ENCODE data around the gene COQ8B.

Gene COQ8B

DNA sequence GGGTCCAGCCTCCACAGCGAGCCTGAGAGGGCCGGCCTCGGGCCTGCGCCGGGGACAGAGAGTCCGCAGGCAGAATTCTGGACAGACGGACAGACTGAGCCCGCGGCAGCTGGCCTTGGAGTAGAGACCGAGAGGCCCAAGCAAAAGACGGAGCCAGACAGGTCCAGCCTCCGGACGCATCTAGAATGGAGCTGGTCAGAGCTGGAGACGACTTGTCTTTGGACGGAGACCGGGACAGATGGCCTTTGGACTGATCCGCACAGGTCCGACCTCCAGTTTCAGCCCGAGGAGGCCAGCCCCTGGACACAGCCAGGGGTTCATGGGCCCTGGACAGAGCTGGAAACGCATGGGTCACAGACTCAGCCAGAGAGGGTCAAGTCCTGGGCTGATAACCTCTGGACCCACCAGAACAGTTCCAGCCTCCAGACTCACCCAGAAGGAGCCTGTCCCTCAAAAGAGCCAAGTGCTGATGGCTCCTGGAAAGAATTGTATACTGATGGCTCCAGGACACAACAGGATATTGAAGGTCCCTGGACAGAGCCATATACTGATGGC lies 716 bp upstream of the COQ8B start:
- Histone ChIP-seq H3K4me1 (ENCODE audit: insufficient read depth, insufficient read length) (peaks cover 2% of the 10 kb centered on the region), H3K36me3 (ENCODE audit: insufficient read depth, insufficient read length, low read length) (peaks cover 14% of the 10 kb centered on the region), H3K4me3 (ENCODE audit: insufficient read length, low read depth) (peak overlapping the region; percentile 87), H3K9ac (ENCODE audit: insufficient read length, low read depth) (peak overlapping the region; percentile 88), H3K9me3 (ENCODE audit: insufficient read depth, low read length) (no peaks in the 10 kb centered on the region), H3K27me3 (ENCODE audit: insufficient read depth, insufficient read length) (no peaks in the 10 kb centered on the region)
- DNase-seq (ENCODE audit: low read depth, low spot score), result no peak
- TF ChIP-seq ZNF274 (IDR thresholded peaks at IDR 0.05; ENCODE audit: low read depth, low read length), result no peak
- no peak for TF ChIP-seq YY1 (IDR thresholded peaks at IDR 0.05; ENCODE audit: insufficient read depth, insufficient read length)
- TF ChIP-seq SUZ12 (IDR thresholded peaks at IDR 0.05; ENCODE audit: extremely low read depth, insufficient read depth, insufficient read length), result no peak

DNA sequence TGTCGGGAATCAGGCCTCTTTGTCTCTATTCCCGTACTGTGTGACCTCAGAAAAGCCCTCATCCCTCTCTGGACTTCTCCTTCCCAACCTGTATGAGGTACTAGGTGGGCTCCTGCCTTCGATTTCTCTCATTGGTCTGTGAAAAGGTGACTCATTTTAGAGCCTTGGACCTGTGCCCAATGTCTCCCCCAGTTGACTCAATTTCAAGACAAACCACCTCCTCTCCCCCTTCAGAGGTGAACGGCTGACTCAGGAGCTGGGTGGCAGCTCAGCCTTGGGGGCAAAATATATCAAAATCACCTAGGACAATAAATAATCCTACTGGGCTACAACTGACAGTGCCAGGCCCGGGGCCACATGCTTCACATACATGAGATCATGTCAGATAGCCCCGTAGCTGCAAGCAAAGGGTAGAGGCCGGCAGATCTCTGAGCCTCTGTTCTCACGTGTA lies 630 bp downstream of the COQ8B start:
- Histone ChIP-seq H3K4me1 (ENCODE audit: insufficient read depth, insufficient read length) (peaks cover 2% of the 10 kb centered on the region), H3K9ac (ENCODE audit: insufficient read length, low read depth) (peak overlapping the region; percentile 89)

DNA sequence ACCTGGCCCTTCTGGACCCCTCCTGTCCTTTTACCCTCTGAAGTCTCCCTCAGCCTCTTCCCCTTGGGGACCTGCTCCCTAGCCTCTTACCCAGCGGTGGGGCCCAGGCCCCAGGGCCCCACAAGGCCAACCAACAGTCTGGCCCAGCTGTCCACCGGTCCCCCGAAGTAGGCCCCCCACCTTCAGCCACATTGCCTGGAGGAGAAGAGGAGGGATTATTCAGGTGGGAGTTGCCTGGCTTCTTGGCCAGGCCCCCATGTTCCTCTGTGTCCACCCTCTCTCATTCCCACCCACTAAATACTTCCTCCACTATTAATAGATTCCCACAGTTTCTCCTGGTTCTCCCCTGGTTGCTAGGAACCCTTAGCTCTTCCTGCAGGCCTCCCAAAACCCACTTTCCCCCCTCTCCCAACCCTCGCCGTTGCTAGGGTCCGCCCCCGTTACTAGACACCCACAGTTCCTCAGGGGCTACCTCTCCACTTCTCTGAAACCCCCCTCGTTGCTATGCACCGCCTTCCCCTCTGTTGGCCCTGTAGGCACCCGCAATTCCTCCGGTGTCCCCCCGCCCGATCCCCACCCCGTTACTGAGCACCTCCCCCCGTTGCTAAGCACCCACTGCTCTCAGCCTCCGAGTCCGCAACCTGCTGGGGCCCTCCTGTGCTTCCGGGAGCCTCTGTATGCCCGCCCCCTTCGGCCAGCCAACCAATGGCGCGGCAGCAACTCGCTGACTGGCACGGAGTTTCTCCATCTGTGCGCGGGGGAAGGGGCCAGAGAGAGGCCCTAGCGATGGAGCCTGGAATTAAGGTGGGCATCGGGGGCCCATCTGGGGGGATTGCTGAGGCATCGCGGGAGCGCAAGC lies 2.0 kb downstream of the COQ8B start:
- H3K4me1 ChIP-seq (ENCODE audit: insufficient read depth, insufficient read length), result peaks cover 2% of the 10 kb centered on the region
- peak overlapping the region; percentile 89 for H3K9ac ChIP-seq (ENCODE audit: insufficient read length, low read depth)

More for the DNA sequence above, 630 bp downstream of the COQ8B start:
- DNase-seq (ENCODE audit: low read depth, low spot score), result no peak
- Histone ChIP-seq H3K27me3 (ENCODE audit: insufficient read depth, insufficient read length) (no peaks in the 10 kb centered on the region), H3K4me3 (ENCODE audit: insufficient read length, low read depth) (peak overlapping the region; percentile 87), H3K9me3 (ENCODE audit: insufficient read depth, low read length) (no peaks in the 10 kb centered on the region), H3K36me3 (ENCODE audit: insufficient read depth, insufficient read length, low read length) (peaks cover 9% of the 10 kb centered on the region)
- no peak for TF ChIP-seq ZNF274 (IDR thresholded peaks at IDR 0.05; ENCODE audit: low read depth, low read length)
- no peak for TF ChIP-seq YY1 (IDR thresholded peaks at IDR 0.05; ENCODE audit: insufficient read depth, insufficient read length)
- no peak for TF ChIP-seq SUZ12 (IDR thresholded peaks at IDR 0.05; ENCODE audit: extremely low read depth, insufficient read depth, insufficient read length)

DNA sequence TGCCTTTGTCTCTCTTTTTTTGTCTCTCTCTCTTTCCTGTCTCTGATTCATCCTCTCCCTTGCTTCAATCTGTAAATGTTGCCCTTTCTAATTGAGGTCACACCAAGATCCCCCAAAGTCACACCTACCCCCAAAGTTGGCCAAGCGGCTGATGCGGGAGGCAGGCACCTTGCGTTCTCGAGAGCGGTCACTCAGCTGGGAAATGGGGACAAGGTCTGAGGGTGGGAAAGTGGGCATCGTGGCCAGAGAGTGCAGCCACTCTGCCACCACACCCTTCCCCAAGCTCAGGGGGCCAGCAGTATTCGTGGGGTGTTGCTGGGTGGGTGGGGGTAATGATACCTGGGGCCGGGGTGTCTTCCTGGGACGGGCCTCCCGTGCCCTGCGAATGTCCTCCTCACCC lies 2.7 kb downstream of the COQ8B start:
- Histone ChIP-seq H3K27me3 (ENCODE audit: insufficient read depth, insufficient read length) (no peaks in the 10 kb centered on the region), H3K4me1 (ENCODE audit: insufficient read depth, insufficient read length) (peaks cover 2% of the 10 kb centered on the region), H3K4me3 (ENCODE audit: insufficient read length, low read depth) (no peak overlapping the region), H3K9ac (ENCODE audit: insufficient read length, low read depth) (no peak overlapping the region), H3K36me3 (ENCODE audit: insufficient read depth, insufficient read length, low read length) (peaks cover 21% of the 10 kb centered on the region), H3K9me3 (ENCODE audit: insufficient read depth, low read length) (no peaks in the 10 kb centered on the region)
- TF ChIP-seq YY1 (IDR thresholded peaks at IDR 0.05; ENCODE audit: insufficient read depth, insufficient read length) (no peak), SUZ12 (IDR thresholded peaks at IDR 0.05; ENCODE audit: extremely low read depth, insufficient read depth, insufficient read length) (no peak), ZNF274 (IDR thresholded peaks at IDR 0.05; ENCODE audit: low read depth, low read length) (no peak)
- DNase-seq (ENCODE audit: low read depth, low spot score), result no peak

More for the DNA sequence above, 2.0 kb downstream of the COQ8B start:
- TF ChIP-seq SUZ12 (IDR thresholded peaks at IDR 0.05; ENCODE audit: extremely low read depth, insufficient read depth, insufficient read length) (no peak), YY1 (IDR thresholded peaks at IDR 0.05; ENCODE audit: insufficient read depth, insufficient read length) (no peak)
- H3K9me3 ChIP-seq (ENCODE audit: insufficient read depth, low read length), result no peaks in the 10 kb centered on the region
- DNase-seq (ENCODE audit: low read depth, low spot score), result peak; percentile 68
- H3K36me3 ChIP-seq (ENCODE audit: insufficient read depth, insufficient read length, low read length), result peaks cover 16% of the 10 kb centered on the region
- peak overlapping the region; percentile 87 for H3K4me3 ChIP-seq (ENCODE audit: insufficient read length, low read depth)
- no peaks in the 10 kb centered on the region for H3K27me3 ChIP-seq (ENCODE audit: insufficient read depth, insufficient read length)

DNA sequence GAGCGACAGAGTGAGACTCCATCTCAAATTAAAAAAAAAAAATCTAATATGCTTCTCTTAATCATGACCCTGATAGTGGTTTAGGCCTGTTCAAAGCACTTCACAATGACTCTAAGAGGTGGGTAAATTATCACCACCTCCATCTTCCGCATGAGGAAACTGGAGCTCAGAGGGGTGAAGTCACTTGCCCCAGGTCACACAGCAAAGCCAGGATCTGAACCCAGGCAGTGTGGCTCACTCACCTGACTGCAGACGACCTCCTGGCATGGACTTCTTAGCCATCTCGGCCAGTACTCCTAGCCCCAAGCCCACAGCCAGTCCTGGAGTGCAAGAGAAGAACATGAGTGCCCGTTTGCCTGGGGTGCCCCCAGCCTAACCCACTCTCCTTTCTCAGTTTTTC lies 6.9 kb downstream of the COQ8B start:
- no peak for TF ChIP-seq YY1 (IDR thresholded peaks at IDR 0.05; ENCODE audit: insufficient read depth, insufficient read length)
- TF ChIP-seq ZNF274 (IDR thresholded peaks at IDR 0.05; ENCODE audit: low read depth, low read length), result no peak
- no peak for TF ChIP-seq SUZ12 (IDR thresholded peaks at IDR 0.05; ENCODE audit: extremely low read depth, insufficient read depth, insufficient read length)
- Histone ChIP-seq H3K36me3 (ENCODE audit: insufficient read depth, insufficient read length, low read length) (peaks cover 33% of the 10 kb centered on the region), H3K9ac (ENCODE audit: insufficient read length, low read depth) (no peak overlapping the region), H3K9me3 (ENCODE audit: insufficient read depth, low read length) (no peaks in the 10 kb centered on the region), H3K27me3 (ENCODE audit: insufficient read depth, insufficient read length) (no peaks in the 10 kb centered on the region), H3K4me1 (ENCODE audit: insufficient read depth, insufficient read length) (no peaks in the 10 kb centered on the region), H3K4me3 (ENCODE audit: insufficient read length, low read depth) (no peak overlapping the region)
- DNase-seq (ENCODE audit: low read depth, low spot score), result no peak

DNA sequence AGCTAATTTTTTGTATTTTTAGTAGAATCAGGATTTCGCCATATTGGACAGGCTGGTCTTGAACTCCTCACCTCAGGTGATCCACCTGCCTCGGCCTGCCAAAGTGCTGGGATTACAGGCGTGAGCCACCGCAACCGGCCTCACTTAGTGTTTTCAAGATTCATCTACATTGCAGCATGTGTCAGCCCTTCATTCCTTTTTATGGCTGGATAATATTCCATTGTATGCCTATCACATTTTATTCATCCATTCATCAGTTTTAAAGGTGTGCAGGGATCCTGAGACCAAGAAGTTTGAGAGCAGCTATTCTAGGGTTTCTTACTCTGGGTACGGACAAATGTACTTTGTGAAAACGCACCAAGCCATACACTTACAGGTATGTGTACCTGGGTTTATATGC lies 9.1 kb downstream of the COQ8B start:
- Histone ChIP-seq H3K4me1 (ENCODE audit: insufficient read depth, insufficient read length) (peaks cover 7% of the 10 kb centered on the region), H3K27me3 (ENCODE audit: insufficient read depth, insufficient read length) (no peaks in the 10 kb centered on the region), H3K9me3 (ENCODE audit: insufficient read depth, low read length) (no peaks in the 10 kb centered on the region), H3K9ac (ENCODE audit: insufficient read length, low read depth) (no peak overlapping the region), H3K36me3 (ENCODE audit: insufficient read depth, insufficient read length, low read length) (peaks cover 40% of the 10 kb centered on the region), H3K4me3 (ENCODE audit: insufficient read length, low read depth) (no peak overlapping the region)
- TF ChIP-seq ZNF274 (IDR thresholded peaks at IDR 0.05; ENCODE audit: low read depth, low read length) (no peak), YY1 (IDR thresholded peaks at IDR 0.05; ENCODE audit: insufficient read depth, insufficient read length) (no peak), SUZ12 (IDR thresholded peaks at IDR 0.05; ENCODE audit: extremely low read depth, insufficient read depth, insufficient read length) (no peak)
- no peak for DNase-seq (ENCODE audit: low read depth, low spot score)

GRCh38 chr19:40705950-40706619 lies 10.6 kb downstream of the COQ8B start:
- no peak for TF ChIP-seq ZNF274 (IDR thresholded peaks at IDR 0.05; ENCODE audit: low read depth, low read length)
- no peak for TF ChIP-seq SUZ12 (IDR thresholded peaks at IDR 0.05; ENCODE audit: extremely low read depth, insufficient read depth, insufficient read length)
- no peak for TF ChIP-seq YY1 (IDR thresholded peaks at IDR 0.05; ENCODE audit: insufficient read depth, insufficient read length)

More at GRCh38 chr19:40705950-40706619, 10.6 kb downstream of the COQ8B start:
- peaks cover 7% of the 10 kb centered on the region for H3K4me1 ChIP-seq (ENCODE audit: insufficient read depth, insufficient read length)
- H3K9me3 ChIP-seq (ENCODE audit: insufficient read depth, low read length), result no peaks in the 10 kb centered on the region
- H3K36me3 ChIP-seq (ENCODE audit: insufficient read depth, insufficient read length, low read length), result peaks cover 51% of the 10 kb centered on the region
- H3K4me3 ChIP-seq (ENCODE audit: insufficient read length, low read depth), result no peak overlapping the region
- no peak overlapping the region for H3K9ac ChIP-seq (ENCODE audit: insufficient read length, low read depth)
- no peaks in the 10 kb centered on the region for H3K27me3 ChIP-seq (ENCODE audit: insufficient read depth, insufficient read length)
- DNase-seq (ENCODE audit: low read depth, low spot score), result no peak

All from NT2/D1 (cell line).